HT1080 (cell line): Measurements from ENCODE around the gene C3orf18. TPM values are rescaled to one million over a fixed set of nuclear protein-coding genes. Genes with fewer than 3 reads are reported as not detected.

ENCODE experiments used
- DNase-seq: peaks from one replicate; pipeline ENCODE4 v3.0.0-alpha.2; 2015; ENCODE audit warnings: low read depth
- total RNA-seq: library from RNA; depleted of rRNA; stranded (reverse); fragments of >200 nt; shearing (Covaris generic); gene quantifications from 2 replicates; pipeline ENCODE4 v1.2.3, GENCODE V29; 2014

C3orf18 gene
- total RNA-seq, 1 experiment from 2014 or later = 2.5 TPM

DNA sequence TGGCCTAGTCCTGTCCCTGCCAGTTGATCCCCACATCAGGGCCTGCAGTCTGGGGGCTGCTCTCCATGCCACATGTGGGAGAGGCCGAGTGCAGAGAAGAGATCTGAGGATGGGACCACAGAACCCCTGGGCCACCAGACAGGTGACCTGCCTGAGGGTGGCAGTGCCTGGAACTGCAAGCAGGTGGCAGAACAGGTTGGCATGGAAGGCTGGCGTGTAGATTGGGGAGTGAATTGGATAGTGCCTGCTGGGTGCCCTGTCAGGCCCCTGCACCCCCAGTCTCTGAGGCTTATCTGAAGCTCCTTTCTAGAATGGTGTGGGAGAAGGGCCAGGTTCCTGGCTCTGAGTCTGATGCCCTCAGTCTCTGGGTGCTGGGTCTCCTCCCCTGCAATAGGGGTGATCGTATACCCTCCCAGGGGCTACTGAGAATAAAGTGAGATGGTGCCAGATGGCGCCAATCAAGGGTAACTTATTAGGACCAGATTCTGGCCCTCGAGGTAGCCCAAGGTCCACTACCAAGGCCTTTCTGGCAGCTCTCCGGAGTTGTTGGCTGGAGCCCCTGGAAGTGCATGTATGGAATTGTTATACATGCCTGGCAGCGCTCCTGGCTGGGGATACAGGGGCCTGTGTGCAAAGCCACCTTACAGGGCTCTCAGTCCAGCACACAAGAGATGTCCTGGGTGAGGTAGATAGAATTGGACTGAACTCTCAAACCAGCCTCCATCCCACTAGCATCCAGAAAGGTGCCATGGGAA lies 15.7 kb downstream of the C3orf18 start:
- DNase-seq = no peak

DNA sequence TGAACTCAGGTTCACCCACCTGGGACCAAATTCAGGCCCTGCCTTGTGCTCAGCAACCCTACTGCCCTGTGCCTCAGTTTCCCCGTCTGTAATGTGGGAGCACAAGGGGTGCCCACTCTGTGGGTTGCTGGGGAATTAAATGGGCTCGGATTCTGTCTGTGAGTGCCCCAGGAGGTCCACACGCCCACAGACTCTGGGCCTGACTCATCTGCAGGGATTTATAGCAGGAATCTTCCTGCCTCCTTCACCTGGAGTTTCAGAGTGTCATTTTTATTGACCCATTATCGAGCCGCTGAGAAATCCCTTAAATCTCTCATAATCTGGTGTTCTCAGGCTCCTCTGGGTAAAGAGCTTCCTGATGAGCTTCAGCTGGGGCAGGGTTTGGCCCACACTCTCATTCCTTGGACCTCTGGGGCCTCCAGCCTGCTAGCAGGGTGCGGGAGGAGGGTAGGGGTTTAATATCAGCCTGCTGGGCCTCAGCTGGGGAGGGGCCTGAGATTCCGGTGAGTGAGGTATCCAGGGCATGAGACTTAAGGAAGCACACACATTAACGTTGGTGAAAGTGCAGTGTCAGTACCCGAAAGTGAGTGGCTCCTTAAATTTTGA lies 16.4 kb downstream of the C3orf18 start:
- DNase-seq = no peak

DNA sequence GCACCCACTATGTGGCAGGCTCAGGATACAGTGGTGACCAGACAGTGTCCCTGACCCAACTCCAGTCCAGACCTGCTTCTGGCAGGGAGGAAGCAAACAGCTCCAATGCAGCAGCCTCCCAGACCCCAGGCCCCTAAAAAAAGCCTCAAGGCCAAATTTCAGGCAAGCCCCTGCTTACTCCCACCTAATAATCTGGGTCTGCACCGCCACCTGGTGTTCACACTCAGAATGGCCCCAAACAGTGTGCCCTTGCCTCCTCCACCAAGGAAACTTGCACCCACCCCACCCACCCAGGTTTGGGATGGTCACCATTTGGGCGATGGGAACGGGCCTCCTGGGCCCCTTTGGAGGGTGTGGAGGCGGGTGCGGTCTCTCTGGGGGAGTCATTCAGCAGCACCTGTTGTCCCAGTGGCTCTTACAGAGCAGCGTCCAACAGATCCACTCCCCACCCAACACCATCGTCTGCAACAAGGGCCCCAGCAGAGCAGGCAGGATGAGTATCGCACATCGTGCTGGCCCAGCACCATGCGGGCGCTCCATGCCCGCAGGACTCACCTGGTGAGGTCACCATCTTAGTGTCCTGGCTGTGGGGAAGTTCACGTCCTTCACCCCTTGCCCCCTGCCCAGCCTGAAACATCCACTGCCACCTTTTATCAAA lies 17.3 kb downstream of the C3orf18 start:
- peak; percentile 29 for DNase-seq

DNA sequence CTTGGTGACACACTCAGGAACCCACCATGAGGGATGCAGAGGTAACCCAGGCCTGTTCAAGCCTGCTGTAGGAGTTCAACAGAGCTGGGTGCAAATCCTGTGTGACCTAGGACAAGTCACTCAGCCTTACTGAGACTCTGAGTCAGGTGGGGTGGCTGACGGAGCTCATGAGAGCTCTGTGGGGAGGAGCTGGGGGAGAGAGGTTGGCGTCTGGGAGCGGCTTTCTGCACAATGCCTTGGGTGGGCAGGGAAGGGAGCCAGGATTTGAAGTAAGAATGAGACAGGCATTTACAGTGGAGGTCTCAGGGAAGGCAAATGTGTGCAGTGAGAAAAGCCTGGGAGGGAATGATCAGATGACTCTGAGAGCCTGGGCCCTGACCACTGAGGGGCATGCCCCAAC lies 18.3 kb downstream of the C3orf18 start:
- no peak for DNase-seq

DNA sequence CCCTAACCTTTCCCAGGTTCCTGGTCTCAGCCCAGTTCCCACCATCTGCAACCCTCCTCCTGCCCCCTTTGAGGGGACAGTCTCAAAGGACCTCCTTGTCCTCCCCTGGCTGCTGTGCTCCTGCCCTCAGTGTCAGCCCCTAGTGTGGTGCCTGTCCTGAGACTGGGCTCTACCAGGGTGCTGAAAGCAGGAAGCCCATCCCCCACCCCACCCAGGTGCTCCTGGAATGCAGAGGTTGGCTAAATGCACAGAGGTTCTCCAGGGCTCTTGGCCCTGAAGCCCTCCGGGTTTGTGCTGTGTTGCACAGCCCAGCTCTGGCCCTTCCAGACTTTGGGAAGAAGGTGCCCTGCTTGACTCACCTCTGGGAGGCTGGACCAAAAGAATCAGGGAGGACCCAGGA lies 21.8 kb downstream of the C3orf18 start:
- DNase-seq = no peak

DNA sequence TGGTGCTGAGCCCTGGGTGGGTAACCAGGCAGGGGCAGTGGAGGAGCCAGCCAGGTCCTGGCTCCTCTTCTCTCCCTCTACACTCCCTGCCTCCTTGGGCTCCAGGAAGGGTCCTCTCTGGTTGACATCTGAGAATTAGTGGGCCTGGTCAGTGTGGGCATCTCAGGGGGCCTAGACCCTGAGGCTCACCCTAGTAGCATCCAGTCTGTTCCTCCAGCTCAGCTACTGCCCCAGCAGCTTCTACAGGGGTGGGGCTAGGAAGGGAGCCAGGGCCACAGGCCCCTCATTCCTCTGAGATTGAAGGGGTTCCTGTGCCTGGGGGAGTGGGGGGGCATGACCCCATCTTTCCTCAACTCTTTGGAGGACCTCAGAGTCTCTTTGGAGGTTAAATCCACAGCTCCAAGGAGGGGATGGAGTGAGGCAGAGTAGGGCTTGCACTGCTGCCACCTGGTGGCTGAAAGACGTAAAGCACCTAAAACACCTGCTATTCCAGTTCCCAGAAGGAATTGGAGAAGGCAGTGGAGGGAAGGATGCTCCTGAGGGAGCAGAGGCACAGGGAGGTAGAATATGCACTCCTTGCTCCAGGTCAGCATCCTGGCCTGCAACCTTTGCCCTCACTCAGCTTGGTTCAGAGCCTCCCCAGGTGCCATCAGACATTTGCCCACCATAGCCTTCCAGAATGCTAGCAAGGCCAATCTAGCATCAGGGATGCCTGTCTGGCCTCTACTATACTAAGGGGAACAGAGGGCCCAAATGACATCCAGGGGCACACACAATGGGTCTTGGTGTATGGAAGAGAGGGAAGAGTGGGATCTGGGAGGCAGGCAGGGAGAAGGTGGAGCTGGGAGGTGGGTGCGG lies 25.1 kb downstream of the C3orf18 start:
- DNase-seq = peak; percentile 68

DNA sequence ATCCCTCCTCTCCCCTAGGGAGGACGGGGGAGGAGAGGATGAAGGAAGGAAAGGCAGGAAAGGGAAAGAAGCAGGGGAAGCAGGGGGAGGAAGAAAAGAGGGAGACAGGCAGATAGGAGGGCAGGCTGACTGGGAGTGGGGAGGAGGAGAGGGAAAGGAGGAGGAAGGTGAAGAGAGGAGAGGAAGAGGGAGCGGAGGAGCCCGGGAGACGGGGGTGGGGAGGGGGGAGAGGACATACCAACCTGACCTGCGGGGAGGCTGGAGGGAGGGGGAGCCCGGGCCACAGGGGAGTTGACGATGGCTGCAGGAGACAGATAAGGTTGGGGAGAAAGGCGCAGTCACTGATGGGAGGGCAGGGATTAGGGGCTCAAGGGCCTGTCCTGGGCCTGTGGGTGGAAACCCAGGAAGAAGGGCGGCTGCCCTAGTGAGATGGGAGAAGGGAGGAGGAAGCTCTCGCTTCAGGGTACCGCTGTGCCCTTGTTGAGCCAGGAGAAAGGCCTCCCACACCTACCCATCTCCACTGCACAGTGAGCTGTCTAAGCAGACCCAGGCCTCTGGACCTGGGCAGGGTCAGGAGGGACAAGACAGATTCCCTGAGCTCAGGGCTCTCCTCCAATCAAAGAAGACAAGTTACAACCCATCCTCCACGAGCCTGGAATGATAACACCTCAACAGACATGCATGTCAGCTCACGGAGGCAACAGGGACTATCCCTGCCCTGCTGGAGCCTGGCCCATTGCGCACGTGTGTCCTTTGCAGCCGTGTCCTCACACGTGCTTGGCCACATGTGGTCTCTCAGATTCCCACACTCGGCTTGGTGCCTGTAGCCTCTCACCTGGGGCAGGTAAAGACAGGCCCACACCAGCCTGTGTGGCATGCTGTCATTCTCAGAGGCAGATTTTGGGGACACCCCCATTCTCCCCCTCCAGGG lies 27.9 kb downstream of the C3orf18 start:
- DNase-seq = no peak

DNA sequence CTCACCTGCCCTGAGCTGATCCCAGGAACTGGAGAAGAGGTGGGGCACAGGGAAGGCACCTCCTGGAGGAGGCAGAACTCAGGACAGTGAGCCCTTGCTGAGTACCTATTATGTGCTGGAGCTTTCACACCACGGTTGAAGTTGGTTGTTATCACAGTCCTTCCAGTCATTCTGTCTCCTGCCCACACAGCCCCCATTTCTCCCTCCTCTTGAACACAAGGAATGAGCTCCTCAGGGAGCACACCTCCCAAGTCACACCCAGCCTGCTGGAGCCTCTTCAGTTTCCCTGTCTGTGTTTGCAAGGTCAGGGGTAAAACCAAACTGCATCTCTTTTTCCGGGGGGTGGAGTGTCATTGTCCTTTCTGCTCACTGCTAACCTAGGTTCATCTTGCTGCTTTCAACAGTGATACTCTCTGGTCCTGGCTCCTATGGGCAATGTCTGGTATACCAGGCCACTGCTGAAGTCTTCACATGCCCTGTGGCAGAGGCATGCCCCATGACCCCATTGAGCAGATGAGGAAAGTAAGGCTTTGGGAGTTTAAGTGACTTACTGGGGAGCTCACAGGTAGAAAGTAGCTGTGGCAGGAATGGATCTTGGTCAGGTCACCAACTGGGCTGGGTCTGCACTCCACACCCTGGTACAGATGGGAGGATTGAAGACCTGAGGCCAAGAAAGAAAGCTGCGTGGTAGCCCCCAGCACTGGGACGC lies 30.0 kb downstream of the C3orf18 start:
- no peak for DNase-seq

DNA sequence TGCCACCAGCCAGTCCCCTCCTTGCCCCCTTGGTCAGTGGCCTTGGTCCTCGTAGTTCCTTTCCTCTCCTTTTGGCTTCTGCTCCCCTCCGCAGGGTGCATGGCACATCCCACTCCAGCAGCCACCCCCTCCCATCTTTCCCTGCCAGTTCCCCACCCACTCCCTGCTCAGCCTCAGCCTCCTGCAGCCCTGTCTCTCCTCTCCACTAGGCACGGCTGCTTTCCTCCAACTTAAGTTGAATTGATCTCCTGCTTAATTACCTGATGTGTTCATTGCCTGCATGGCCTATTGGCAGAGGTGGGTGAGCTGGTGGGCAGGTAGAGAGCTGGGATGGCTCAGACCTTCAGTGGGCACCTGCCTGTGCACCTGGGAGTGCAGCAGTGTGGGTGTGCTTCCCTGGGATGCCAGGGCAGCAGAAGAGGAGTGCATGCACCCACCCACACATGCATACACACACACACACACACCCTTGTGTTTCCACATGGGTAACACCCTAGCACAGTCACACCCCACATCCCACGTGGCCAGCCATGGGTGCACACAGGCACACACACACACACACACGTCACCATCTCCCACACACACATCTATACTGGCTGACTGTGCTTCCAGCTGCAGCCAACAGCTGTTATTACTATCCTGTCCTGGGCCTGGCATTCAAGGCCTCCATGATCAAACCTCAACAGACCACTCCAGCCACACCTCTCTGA lies 30.9 kb downstream of the C3orf18 start:
- no peak for DNase-seq

DNA sequence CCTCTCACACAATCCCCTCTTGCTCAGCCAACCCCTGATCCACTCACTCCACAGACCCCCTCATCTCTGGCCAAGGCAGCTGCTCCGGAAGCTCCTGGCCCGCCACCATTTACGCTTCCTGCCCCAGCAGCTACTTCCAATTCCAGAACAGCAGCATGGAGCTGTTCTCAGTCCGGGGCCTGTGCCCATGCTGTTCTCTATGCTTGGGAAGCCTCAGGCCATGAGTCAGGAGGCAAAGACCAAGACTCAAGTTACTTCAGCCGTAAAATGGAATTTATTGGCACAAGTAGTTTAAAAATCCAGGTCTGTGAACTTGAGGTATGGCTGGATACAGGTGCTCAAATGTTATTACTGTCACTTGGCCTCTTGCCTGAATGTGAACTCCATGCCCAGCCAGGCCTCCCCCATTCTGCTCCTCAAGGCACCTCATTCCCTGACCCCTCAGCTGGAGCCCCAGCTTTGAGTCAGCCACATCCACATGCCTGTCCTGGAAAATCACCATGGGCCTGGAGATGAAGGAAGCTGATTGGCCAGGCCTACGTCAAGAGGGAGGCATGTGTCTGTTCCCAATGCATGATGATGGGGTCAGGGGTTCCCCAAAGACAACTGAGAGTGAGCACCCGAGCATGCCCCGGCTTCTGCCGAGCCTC lies 32.7 kb downstream of the C3orf18 start:
- DNase-seq = no peak

DNA sequence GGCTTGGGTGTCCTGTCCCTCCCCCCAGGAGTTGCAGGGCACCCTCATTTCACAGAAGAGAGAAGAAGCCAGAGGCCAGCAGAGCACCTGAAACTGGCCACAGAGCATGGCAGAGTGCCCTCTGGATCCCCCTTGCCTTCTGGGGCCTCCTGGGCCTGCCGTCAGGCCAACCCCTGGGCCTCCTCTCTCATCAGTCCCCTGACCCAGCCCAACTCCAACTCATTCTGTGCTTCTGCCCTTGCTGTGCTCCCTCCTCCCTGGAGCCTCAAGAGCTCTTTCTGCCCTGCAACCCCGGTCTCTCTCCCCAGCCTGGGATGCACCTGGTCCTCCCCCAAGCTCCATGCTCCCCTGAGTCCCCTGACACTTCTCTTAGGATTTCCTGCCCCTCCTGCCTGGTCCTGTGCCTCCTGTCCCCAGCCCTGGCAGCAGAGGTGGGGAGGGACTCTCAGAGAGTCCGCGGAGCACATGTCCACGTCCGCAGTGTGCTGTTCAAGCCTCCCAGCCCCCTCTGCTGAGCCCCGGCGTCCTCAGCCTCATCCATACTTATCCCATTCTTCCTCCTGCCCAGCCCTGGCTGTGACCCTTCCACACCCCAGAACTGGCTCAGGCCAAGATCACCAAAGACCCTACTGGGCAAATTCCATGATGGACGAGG lies 33.6 kb downstream of the C3orf18 start:
- no peak for DNase-seq

DNA sequence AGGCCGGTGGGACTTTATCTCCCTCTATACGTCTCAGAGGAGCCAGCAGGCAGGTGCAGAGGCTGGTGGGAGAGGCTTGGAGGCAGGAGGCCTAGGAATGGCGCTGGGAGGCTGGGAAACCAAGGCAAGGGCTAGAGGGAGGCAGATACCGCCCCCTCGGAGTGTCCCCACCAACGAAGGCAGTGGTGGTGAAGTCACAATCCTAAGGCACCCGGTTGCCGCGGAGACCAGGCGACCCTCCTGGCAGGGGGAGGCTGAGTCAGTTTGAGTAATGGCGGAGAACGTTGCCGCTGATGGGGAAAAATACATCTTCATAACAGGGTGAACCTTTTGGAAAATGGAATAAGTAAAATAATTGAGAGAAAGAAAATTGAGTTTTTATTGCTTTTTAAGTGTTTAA lies 34.2 kb downstream of the C3orf18 start:
- no peak for DNase-seq

DNA sequence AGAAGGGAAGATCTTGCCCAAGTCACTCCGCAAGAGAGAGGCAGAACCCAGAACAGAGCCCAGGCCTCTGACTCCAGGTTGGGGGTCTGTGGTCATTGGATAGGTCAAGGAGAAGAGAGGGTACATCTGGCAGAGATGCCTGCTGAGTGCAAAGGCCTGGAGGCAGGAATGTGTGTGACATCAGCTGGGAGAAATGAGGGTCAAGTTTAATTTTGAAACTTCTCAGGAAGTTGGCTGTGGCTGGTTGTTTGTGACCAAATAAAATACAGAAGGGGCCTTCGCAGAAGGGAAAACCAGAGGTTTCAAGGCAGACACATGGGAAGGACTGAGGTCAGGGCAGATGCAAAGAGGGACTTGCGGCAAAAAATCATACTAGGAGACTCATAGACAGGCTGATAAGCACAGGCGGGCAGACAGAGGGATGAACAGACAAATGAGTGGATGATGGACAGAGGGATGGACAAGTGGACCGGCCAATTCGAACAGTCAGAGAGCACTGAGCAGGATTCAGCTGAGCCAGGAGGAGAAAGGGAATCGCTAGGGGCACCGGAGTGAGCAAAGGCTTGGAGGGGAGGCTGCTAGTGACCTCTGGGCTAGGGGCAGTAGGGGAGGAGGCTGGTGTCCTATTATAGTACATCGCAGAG lies 35.4 kb downstream of the C3orf18 start:
- no peak for DNase-seq

DNA sequence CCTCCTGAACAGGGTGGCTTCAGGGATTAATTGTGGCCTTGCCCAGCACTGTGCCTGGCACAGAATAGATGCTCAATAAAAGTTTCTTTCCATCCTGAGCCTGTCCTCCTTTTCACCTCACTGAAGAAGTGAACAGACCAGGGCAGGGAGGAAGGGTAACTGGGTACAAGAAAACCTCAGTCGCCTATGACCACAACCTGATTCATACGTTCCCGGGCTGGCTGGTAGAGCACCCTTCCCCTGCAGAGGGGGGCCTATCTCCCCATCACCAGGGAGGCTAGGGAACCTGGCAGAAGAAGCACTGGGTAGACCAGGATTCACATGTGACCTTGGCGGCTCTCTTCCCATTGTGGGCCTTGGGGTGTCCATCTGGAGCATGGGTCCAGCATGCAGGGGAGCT lies 36.3 kb downstream of the C3orf18 start:
- no peak for DNase-seq

DNA sequence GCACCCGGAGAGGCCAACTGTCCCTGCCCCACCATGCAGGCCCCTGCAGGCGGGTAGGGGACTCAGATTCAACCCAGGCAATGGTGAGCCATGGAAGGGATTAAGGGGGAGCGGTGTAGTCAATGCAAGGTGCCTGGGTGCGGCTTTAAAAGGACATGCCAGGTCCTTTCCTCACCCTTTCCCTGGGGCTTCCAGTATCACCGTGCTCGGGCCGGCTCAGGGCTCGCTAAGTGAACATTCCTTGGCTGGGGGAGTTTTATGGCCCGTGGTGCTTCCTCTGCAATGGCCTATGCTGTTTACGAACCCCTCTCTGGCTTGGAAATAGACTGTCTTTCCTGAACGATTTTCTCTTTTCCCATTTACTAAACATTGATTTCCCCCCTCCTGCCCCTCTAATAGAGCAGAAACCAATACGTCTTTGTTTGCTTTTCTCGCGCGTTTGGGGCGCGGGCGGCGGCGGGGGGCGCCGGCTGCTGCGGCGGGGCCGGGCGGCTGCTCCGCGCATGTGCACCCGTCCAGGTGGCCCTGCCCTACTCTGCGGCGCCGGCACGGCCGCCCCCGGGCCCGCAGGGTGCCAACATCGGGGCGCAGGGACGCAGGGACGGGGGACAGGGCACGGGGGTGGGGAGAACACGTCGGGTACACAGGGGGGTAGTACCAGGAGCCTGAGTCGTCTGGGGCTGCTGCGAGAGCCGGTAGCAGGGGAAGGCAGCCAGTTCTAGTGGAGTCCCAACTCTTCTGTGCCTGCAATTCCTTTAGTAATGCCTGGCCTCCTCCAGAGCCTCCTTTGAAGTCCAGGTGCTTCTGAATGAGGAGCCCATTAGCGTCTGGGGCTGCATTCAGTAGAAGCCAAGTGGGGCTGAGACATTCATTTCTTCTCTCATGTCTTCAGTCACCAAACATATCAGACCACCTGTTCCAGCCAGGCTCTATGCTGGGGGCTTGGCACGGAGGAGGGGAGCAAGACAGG lies 37.3 kb downstream of the C3orf18 start:
- no peak for DNase-seq

DNA sequence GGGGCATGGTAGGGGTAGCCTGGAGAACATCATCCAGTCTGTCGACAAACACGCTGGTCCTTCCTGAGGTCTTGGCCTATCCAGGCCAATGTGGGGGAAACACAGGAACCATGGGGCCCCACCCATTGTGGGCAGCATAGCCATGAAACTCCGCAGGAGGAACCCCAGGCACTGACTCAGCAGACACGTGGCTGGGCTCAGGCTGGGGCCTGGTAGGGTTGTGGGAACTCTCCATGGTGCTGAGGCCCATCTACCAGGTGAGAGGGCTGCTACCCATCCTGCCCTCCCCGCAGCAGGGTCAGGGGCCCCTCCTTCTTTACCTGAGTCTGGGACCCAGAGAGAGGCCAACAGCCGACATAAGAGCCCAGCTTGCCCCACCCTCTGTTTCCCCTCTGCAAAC lies 41.6 kb downstream of the C3orf18 start:
- peak; percentile 63 for DNase-seq
